Activated T-cell treated with anti-CD3 and anti-CD28 coated beads for 4 hours (primary cell): ENCODE measurements around the gene FGR.

Experiments used
- DNase-seq: peaks from one replicate; pipeline ENCODE4 v3.0.0-alpha.2; 2020

Gene FGR

GRCh38 chr1:27584453-27584852, 50.5 kb downstream of the FGR start:
- DNase-seq, result no peak

GRCh38 chr1:27583479-27583878, 51.5 kb downstream of the FGR start:
- no peak for DNase-seq

GRCh38 chr1:27581823-27582243, 53.2 kb downstream of the FGR start:
- DNase-seq, result no peak

GRCh38 chr1:27577504-27578188, 57.3 kb downstream of the FGR start:
- no peak for DNase-seq

GRCh38 chr1:27576806-27577227, 58.2 kb downstream of the FGR start:
- no peak for DNase-seq

GRCh38 chr1:27575840-27576331, 59.1 kb downstream of the FGR start:
- no peak for DNase-seq

GRCh38 chr1:27574871-27575831, 59.8 kb downstream of the FGR start:
- DNase-seq, result no peak

GRCh38 chr1:27574001-27574781, 60.8 kb downstream of the FGR start:
- DNase-seq, result no peak

GRCh38 chr1:27572679-27573426, 62.1 kb downstream of the FGR start:
- DNase-seq, result no peak

GRCh38 chr1:27572019-27572678, 62.8 kb downstream of the FGR start:
- no peak for DNase-seq

- no peak for DNase-seq
Measured at GRCh38 chr1:27571439-27572018, 63.5 kb downstream of the FGR start.

- no peak for DNase-seq
Measured at GRCh38 chr1:27570784-27571183, 64.2 kb downstream of the FGR start.

- DNase-seq, result no peak
Measured at GRCh38 chr1:27570356-27570755, 64.6 kb downstream of the FGR start.

GRCh38 chr1:27569506-27570291, 65.3 kb downstream of the FGR start:
- DNase-seq, result no peak

GRCh38 chr1:27569088-27569460, 65.9 kb downstream of the FGR start:
- no peak for DNase-seq

- peak; percentile 78 for DNase-seq
Measured at GRCh38 chr1:27568300-27569087, 66.5 kb downstream of the FGR start.

- no peak for DNase-seq
Measured at GRCh38 chr1:27567971-27568299, 67.0 kb downstream of the FGR start.

GRCh38 chr1:27567146-27567526, 67.8 kb downstream of the FGR start:
- DNase-seq, result no peak

GRCh38 chr1:27566462-27567145, 68.4 kb downstream of the FGR start:
- no peak for DNase-seq
